ENCODE data around the gene BTRC.

- TF ChIP-seq ZBTB33 (IDR thresholded peaks at IDR 0.05; ENCODE audit: extremely low read depth, insufficient replicate concordance, low read length) (no peak), CTCF (IDR thresholded peaks at IDR 0.05 in 2 of 3, conservative IDR thresholded peaks at IDR 0.05 in 1 of 3; ENCODE audit: borderline replicate concordance in 1 of 3, insufficient read depth in 1 of 3, low read depth in 2 of 3, low read length in 2 of 3) (peak; percentile 47 to 60 (median 59); a peak in 5 of 6 replicates), POLR2A (IDR thresholded peaks at IDR 0.05; ENCODE audit: borderline replicate concordance, extremely low read depth, insufficient read depth, insufficient read length) (no peak), SIN3A (IDR thresholded peaks at IDR 0.05; ENCODE audit: low read depth) (no peak), RAD21 (IDR thresholded peaks at IDR 0.05; ENCODE audit: low read depth) (peak; percentile 60), REST (IDR thresholded peaks at IDR 0.05; ENCODE audit: low read depth) (no peak)
Observed at GRCh38 chr10:101495324-101495925, 141.5 kb downstream of the BTRC start.

All from HCT116 (cell line).